Endothelial cell of umbilical vein (primary cell): ENCODE measurements around the gene ANKRD63. TPM values are rescaled to one million over a fixed set of nuclear protein-coding genes. Genes with fewer than 3 reads are reported as not detected.

ENCODE experiments used
- BruUV-seq: library from RNA; stranded (reverse); fragments of 400-500 nt; replicated peaks from 2 replicates; lab custom pipeline; 2021; lab: Mats Ljungman, UMichigan
- CTCF ChIA-PET: fragments of 300-600, 350-600 bp; sonication (Branson Sonifier 250); formaldehyde crosslinking; loops from one replicate; lab custom pipeline; 2021; ENCODE audit warnings: antibody characterized with exemption, inconsistent platforms; lab: Charles Lee
- POLR2A ChIA-PET: fragments of 300-600, 350-600 bp; sonication (Branson Sonifier 250); formaldehyde crosslinking; loops from one replicate; lab custom pipeline; 2021; ENCODE audit warnings: antibody characterized with exemption, inconsistent platforms; lab: Charles Lee
- DNase-seq: peaks from one replicate; pipeline ENCODE4 v3.0.0-alpha.2; 2011; ENCODE audit warnings: low read depth, low spot score
- FAIRE-seq: peaks from 2 replicates; lab custom pipeline; 2011; peaks lifted over from hg19 to GRCh38; lab: Jason Lieb, UNC
- H2AFZ ChIP-seq: 2 replicates; pipeline ENCODE4 v1.6.0; 2012; ENCODE audit warnings: low read depth, low read length, control low read depth, inconsistent platforms
- H3K27ac ChIP-seq: 2 replicates; pipeline ENCODE4 v1.5.1; 2011; ENCODE audit warnings: low read depth, mild to moderate bottlenecking, control low read depth, low read length, moderate library complexity; ENCODE audit not compliant: insufficient read depth
- H3K27me3 ChIP-seq, 2 experiments: 2 replicates each; pipeline versions ENCODE4 v1.6.0 to v1.6.1; 2011; ENCODE audit warnings: low read length in 2 of 2, mixed read lengths in 1 of 2; ENCODE audit not compliant: control insufficient read depth in 2 of 2, insufficient read depth in 2 of 2
- H3K36me3 ChIP-seq, 2 experiments: 2 replicates in 1 of 2; 3 replicates in 1 of 2; pipeline ENCODE4 v1.5.1; 2011; ENCODE audit warnings: low read length in 2 of 2, mild to moderate bottlenecking in 1 of 2, moderate library complexity in 1 of 2; ENCODE audit not compliant: control insufficient read depth in 2 of 2, insufficient read depth in 2 of 2; ENCODE audit errors: extremely low read depth in 1 of 2
- H3K4me1 ChIP-seq: 3 replicates; pipeline ENCODE4 v1.5.1; 2011; ENCODE audit warnings: mild to moderate bottlenecking, low read length; ENCODE audit not compliant: control insufficient read depth, insufficient read depth; ENCODE audit errors: extremely low read depth
- H3K4me2 ChIP-seq: 2 replicates; pipeline ENCODE4 v1.6.1; 2011; ENCODE audit warnings: low read length, control low read depth, mixed read lengths; ENCODE audit not compliant: insufficient read depth
- H3K4me3 ChIP-seq, 3 experiments: fragments of 200-600 bp in 1 of 3; sonication (generic), shearing (Covaris generic) in 1 of 3; replicated peaks in 1 of 3; 2 replicates each; pipeline ENCODE4 v1.5.1; 2011 to 2016; ENCODE audit warnings: control low read depth in 3 of 3, low read length in 3 of 3, mild to moderate bottlenecking in 2 of 3, inconsistent platforms in 1 of 3, low read depth in 1 of 3, moderate library complexity in 1 of 3; ENCODE audit not compliant: insufficient read depth in 1 of 3
- H3K79me2 ChIP-seq: 2 replicates; pipeline ENCODE4 v1.6.0; 2012; ENCODE audit warnings: low read length, inconsistent platforms; ENCODE audit not compliant: control insufficient read depth, insufficient read depth
- H3K9ac ChIP-seq: replicated peaks from 2 replicates; pipeline ENCODE3; 2011; ENCODE audit warnings: low read length, control low read depth; ENCODE audit not compliant: insufficient read depth; ENCODE audit errors: extremely low read depth
- H3K9me1 ChIP-seq: replicated peaks from 3 replicates; pipeline ENCODE4 v1.6.0; 2011; ENCODE audit warnings: mild to moderate bottlenecking, low read length; ENCODE audit not compliant: control insufficient read depth, insufficient read depth; ENCODE audit errors: extremely low read depth
- H3K9me3 ChIP-seq: replicated peaks from 2 replicates; pipeline ENCODE4 v1.5.1; 2012; ENCODE audit warnings: low read length, inconsistent platforms; ENCODE audit not compliant: control insufficient read depth, insufficient read depth
- H4K20me1 ChIP-seq: replicated peaks from 2 replicates; pipeline ENCODE3; 2011; ENCODE audit warnings: mild to moderate bottlenecking, low read length; ENCODE audit not compliant: control insufficient read depth, insufficient read depth; ENCODE audit errors: extremely low read depth
- CTCF ChIP-seq, 2 donors: IDR thresholded peaks; 1 replicate in 1 of 2; 2 replicates in 1 of 2; pipeline ENCODE4 v1.5.1; 2011; ENCODE audit warnings: low read length in 2 of 2, mild to moderate bottlenecking in 2 of 2, moderate library complexity in 2 of 2, control low read depth in 1 of 2, inconsistent platforms in 1 of 2, low read depth in 1 of 2; ENCODE audit not compliant: insufficient read depth in 1 of 2; ENCODE audit errors: extremely low read depth in 1 of 2
- EZH2 ChIP-seq: IDR thresholded peaks from 2 replicates; pipeline ENCODE4 v1.6.1; 2012; ENCODE audit warnings: borderline replicate concordance, low read depth, mild to moderate bottlenecking, moderate library complexity, low read length, inconsistent platforms; ENCODE audit not compliant: severe bottlenecking
- FOS ChIP-seq: IDR thresholded peaks from 2 replicates; pipeline ENCODE4 v1.6.1; 2011; ENCODE audit warnings: mild to moderate bottlenecking, low read length, moderate library complexity, borderline replicate concordance; ENCODE audit not compliant: insufficient read depth
- GATA2 ChIP-seq: IDR thresholded peaks from 2 replicates; pipeline ENCODE4 v1.7.0; 2011; ENCODE audit warnings: low read depth, mild to moderate bottlenecking, moderate library complexity, mixed read lengths, low read length; ENCODE audit not compliant: insufficient read length, insufficient read depth
- JUN ChIP-seq: IDR thresholded peaks from 2 replicates; pipeline ENCODE4 v1.6.1; 2011; ENCODE audit warnings: borderline replicate concordance, low read depth; ENCODE audit not compliant: insufficient read length, insufficient read depth
- MAX ChIP-seq: IDR thresholded peaks from 2 replicates; pipeline ENCODE4 v1.6.1; 2011; ENCODE audit not compliant: insufficient read depth, insufficient read length
- MYC ChIP-seq: IDR thresholded peaks from one replicate; pipeline ENCODE4 v1.6.1; 2011; ENCODE audit warnings: mild to moderate bottlenecking, low read depth, low read length
- POLR2A ChIP-seq: IDR thresholded peaks from 2 replicates; pipeline ENCODE4 v1.6.1; 2012; ENCODE audit warnings: low read depth, mild to moderate bottlenecking, control low read depth, low read length
- POLR2AphosphoS5 ChIP-seq: IDR thresholded peaks from 2 replicates; pipeline ENCODE4 v1.6.1; 2012; ENCODE audit warnings: low read depth, mild to moderate bottlenecking, control low read depth, low read length, moderate library complexity; ENCODE audit not compliant: insufficient read depth
- dilution Hi-C: fragments of 300-500 bp; cut with MboI; formaldehyde crosslinking; loops from one replicate; pipeline ENCODE4 v1.15.0; 2019; ENCODE audit warnings: low sequenced_read_pairs; ENCODE audit not compliant: extremely low pct_ligation_motif_present
- intact Hi-C: fragments of 100-400 bp; cut with micrococcal nuclease; formaldehyde crosslinking; loops from one replicate; pipeline ENCODE4 v1.10.0; 2022
- polyA plus RNA-seq, 4 experiments: library from polyadenylated mRNA; depleted of rRNA in 3 of 4; stranded (reverse) in 3 of 4; unstranded in 1 of 4; fragments of >200 nt; gene quantifications; 2 replicates each; pipeline versions ENCODE4 v1.2.1 to v1.2.3, GENCODE V29; 2011 to 2012; ENCODE audit warnings: missing spikeins in 1 of 4
- total RNA-seq: library from RNA; stranded (reverse); gene quantifications from 2 replicates; pipeline ENCODE4 v1.2.3, GENCODE V29; 2021

ANKRD63 gene
- total and polyA plus RNA-seq, 2 donors (not counting 3 experiments of a cell fraction or from before 2014, with no cell fraction given), result not detected

DNA sequence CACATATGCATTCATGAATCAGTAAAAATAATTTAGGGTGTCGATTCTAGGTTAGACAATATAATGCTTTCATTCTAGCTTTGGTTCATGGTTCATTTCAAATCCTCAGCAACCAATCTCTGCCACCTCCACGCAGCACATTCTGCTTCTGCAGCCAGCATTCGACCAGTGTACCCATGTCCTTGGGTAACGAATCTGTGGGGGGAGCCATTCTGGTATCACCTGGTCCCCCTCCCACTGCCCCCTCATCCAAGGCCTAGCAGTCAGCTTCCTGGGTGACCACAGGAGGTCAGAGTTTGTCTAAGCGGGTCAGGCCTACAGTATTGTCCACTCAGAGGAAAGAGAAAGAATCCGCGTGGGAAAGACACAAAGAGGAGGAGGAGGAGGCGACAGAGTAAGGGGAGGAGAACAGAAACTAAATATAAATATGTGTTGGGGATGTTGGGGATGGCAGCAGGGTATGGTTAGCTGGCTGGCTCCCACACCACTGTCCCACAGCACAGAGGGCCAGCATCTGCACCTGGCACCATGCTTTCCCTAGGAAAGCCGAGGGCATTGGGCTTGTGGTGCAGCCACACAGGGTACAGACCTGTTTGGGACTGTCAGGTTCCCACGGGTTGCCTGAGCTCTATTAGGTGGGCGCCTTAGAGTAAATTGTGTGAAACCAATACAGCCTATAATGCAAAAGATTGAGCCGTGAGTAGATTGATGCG is 31.9 kb downstream of the ANKRD63 start:
- DNase-seq (no peak), FAIRE-seq (no peak)
- POLR2A ChIA-PET, result no interaction called here
- CTCF ChIA-PET, result interaction anchor here (1.4 to 2.2 kb wide), 5 partner anchors 16 to 34 kb away, joined by 3 to 22 read pairs (median 8); no protein-coding TSS in a partner anchor
- dilution Hi-C loops (no loop called here), intact Hi-C loops (no loop called here)
- Histone ChIP-seq H3K4me3 (no peak overlapping the region), H3K27me3 (peaks cover 34 to 37% of the 10 kb centered on the region in 2 experiments), H3K9me1 (no peaks in the 10 kb centered on the region), H3K79me2 (no peaks in the 10 kb centered on the region), H3K9me3 (no peaks in the 10 kb centered on the region), H3K4me2 (no peak overlapping the region), H3K27ac (no peak overlapping the region), H3K36me3 (no peaks in the 10 kb centered on the region), H2AFZ (no peak overlapping the region), H3K9ac (no peak overlapping the region), H3K4me1 (peaks cover 11% of the 10 kb centered on the region), H4K20me1 (no peaks in the 10 kb centered on the region)
- no TSS peak for BruUV-seq
- TF ChIP-seq MYC (no peak), GATA2 (no peak), FOS (no peak), EZH2 (no peak), POLR2AphosphoS5 (no peak), MAX (no peak), CTCF (IDR thresholded peaks at IDR 0.05; ENCODE audit: extremely low read depth in 1 of 2, insufficient read depth in 1 of 2, low read depth in 1 of 2, low read length in 2 of 2) (no peak), JUN (no peak), POLR2A (no peak)
